ENCODE data around the gene OOSP2.

- no peak for TF ChIP-seq CTCF (IDR thresholded peaks at IDR 0.05)
- TF ChIP-seq EZH2 (IDR thresholded peaks at IDR 0.05; ENCODE audit: borderline replicate concordance, insufficient read depth, low read depth, low read length, poor library complexity, severe bottlenecking), result no peak
Observed at GRCh38 chr11:60069450-60069849, 29.2 kb downstream of the OOSP2 start.
